NCI-H2107 treated with DMSO at 0.1 percent for 48 hours (cell line): ENCODE measurements around the gene SEC61A1.

Experiments used
- DNase-seq: peaks from one replicate; lab custom pipeline; 2025; ENCODE audit not compliant: unreplicated experiment; lab: John Stamatoyannopoulos, UW

SEC61A1 gene

DNA sequence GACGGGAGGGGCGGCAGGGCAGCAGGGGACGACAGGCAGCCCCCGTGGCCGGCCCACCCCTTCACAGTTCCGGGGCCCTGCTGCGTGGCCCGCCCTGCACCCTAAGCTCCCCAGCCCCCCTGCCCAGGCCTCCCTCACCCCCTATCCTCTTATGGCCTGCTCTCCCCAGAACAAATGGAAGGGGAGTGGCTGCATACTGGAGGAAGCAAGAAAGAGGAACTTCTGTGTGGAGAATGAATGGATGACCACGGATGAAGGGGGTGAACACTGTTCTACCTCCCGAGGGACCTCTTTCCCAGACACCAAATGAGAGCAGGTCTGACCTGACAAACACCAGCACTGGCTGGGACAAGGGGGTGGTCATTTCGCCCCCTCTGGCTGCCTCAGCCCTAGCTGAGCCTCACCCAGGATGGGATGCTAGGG, 25.0 kb downstream of the SEC61A1 start:
- no peak for DNase-seq

DNA sequence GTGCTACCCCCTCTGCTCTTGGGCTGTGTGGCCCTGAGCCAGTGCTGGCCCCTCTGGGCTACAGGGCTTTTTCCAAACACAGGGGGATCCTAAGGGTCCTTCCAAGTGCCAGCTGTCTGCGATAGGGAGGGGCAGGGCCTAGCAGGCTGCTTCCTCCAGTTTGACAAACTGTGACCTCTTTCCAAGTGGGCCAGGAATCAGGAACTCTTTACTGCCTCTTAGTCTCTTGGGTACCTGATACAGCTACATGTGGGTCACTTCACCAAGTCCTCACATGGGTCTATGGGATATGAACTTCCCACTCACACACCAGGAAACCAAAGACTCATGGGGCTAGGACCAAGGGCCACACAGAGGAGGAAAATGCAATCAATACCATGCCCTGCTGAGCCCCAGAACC, 25.4 kb downstream of the SEC61A1 start:
- no peak for DNase-seq

DNA sequence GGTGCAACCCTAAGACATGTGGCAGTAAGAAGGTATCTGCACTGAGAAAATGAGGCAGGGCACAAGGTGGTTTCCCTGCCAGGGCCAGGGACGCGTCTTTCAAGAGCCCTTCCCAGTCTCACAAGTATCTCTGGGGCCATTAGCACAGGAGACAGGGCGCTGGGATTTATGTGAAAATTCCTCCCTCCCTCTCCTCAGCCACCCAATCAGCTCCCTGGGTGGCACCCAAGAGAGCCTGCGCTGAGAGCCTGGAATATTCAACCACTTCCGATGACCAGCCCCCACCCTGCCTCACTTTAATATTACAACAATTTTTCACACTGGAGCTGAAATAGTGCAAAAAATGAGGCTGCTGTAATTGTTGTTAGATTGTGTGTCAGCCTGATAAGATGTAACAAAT, 26.1 kb downstream of the SEC61A1 start:
- no peak for DNase-seq

- DNase-seq, result no peak
These were observed 26.6 kb downstream of the SEC61A1 start for GRCh38 chr3:128078875-128079274.

DNA sequence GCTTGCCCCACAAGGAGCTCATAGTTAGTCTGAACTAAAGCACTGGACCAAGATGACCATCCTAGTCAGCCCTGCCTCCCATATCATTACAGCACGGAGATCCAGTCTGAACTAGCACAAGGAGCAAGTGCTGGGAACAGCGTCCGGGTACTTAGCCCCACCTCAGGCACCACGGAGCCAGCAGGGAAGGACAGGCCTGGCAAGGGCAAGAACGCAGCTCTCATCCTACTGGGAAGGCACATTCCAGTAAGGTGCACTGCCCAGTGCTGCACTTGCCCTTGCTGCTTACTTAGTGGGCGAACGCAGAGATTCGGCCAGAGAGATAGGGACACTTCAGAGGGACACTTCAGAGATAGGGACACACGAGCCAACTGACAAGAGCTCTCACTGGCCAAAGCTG, 27.6 kb downstream of the SEC61A1 start:
- no peak for DNase-seq

DNA sequence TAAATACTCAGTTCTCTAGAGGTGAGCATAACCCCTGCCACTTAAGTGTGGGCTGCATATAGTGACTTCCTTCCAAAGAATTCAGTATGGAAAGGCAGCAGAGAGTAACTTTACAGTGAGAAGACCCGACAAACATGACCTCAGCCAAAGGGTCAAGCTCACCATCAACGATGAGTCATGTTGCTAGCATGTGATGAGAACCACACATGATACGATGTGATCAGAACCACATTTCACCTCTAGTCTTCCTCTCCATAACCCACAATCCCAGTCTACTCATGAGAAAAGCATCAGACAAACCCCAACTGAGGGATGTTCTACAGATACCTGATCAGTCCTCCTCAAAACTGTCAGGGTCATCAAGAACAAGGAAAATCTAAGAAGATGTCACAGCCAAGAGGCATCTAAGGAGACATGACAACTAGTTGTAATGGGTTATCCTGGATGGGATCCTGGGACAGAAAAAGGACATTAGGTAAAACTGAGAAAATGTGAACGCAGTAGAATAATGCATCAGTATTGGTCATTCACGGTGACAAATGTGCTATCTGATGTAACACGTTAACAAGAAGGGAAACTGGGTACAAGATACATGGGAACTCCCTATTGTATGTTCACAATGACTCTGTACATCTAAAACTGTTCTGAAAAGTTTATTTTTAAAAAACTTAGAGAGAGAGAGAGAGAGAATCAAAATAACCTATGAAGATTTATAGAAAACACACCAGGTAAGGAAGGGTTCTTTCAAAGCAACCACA, 28.3 kb downstream of the SEC61A1 start:
- no peak for DNase-seq

DNA sequence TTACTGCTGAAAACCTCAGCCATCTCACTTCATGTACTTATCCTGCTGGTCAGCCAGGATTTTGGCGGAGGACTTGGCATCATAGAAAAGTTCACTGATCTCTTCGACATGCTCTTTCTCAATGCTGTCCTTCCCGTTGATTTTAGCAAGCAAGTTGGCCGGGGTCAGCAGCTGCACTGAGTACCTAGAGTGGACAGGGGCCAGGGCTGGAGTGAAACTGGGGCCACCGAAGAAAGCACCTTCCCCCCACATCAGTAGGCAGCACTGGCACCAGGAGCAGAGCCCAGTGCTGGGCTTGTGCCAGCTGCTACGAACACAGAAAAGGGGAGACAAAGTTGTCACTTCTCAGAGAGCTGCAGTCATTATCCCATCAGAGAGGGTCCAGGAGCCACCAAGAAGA, 29.0 kb downstream of the SEC61A1 start:
- no peak for DNase-seq

DNA sequence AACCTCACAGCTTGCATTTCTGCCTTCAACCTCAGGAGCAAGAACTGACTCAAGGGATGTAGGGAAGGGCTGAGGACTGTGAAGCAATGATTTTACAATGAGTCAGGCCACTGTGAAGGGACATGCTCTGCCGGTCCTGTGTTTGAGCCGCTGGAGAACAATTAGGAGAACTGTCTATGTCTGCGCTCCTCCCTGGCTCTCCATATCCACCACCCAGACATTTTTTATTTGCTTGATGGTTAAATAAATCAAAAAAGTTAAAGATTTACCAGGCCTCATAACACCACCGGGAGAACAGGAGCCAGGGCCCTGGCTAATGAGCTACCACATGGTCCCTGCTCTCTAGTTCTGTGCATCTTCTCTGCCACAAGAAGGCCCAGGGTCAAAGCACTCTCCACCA, 29.6 kb downstream of the SEC61A1 start:
- no peak for DNase-seq

DNA sequence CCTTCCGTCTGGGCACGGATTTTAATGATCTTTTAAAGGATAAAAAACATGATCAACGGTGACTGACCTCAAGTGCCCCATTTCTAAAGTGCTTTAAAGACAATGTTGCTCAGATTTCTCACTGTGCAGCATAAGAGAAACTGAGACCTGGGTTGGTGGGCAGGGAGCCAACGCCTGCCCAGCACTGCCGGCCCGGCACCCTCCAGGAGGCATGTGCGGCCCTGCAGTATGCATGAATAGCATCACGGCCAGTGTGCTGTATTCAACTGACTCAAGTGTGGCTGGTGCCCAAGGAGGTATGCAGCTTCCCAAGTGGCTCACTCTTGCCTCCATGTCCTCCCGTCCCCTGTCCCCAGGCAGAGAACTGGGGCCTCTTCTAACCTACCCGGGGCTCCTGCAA, 30.3 kb downstream of the SEC61A1 start:
- DNase-seq, result no peak

DNA sequence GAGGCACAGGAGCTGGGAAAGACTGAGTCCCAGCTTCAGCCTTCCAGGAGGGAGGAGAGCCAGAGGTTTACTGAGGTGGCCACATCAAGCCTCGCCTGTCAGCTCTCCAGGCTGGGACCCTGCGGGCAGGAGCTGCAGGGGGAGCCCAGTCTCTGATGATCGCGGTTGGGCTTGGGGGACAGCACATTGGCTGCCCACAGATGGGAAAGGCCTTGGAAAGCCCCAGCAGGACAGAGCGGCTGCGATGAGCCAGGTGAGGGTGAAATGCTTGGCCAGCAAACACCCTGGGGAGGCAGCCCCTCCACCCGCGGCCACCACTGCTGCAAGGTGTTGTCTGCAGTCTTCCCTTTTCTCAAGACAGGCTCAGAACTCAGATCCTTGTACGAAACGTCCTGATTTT, 31.2 kb downstream of the SEC61A1 start:
- DNase-seq, result no peak

DNA sequence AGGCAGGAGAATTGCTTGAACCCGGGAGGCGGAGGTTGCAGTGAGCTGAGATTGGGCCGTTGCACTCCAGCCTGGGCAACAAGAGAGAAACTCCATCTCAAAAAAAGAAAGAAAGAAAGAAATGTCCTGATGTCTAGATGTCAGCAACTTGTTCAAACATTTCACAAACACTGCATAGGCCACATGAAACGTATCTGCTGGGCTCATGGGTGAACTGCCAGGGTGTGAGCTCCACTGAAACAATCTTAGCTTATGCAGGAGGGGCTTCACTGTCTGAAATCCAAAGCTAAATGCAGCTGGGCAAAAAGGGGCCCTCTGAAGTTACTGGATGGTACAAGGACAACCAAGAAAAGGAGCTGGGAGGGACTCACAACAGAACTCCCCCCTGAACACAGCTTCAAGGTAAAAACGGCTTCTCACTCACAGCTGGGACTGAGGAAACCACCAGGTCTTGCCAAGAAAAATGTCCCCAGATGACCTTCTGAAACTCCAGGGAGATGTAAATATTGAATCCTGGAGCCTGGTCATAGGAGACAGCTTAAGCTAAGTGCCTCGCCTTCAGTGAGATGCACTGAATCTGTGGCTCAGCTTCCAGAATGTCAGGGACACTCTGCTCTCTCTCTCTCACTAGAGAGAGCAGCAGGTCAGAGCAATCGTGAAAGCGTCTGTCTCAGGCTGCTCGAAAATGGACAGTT, 31.9 kb downstream of the SEC61A1 start:
- no peak for DNase-seq

DNA sequence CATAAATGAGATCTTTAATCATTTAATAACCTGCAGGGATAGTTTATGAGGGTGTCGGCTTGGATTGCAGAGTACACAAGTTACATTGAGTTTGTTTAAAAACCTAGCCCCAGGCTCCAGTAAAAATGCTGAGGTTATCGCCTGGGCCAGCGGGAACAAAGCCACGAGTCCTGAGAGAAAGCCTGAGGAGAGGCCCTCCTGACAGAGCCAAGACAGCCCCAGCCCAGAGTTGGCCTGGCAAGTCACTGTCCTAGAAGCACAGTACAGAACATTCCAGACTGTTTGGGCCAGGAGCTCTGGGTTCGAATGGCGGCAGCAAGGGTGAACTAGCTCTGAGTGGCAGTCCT, 32.4 kb downstream of the SEC61A1 start:
- DNase-seq, result no peak

- DNase-seq, result no peak
These were observed 36.9 kb downstream of the SEC61A1 start for GRCh38 chr3:128089135-128089534.

DNA sequence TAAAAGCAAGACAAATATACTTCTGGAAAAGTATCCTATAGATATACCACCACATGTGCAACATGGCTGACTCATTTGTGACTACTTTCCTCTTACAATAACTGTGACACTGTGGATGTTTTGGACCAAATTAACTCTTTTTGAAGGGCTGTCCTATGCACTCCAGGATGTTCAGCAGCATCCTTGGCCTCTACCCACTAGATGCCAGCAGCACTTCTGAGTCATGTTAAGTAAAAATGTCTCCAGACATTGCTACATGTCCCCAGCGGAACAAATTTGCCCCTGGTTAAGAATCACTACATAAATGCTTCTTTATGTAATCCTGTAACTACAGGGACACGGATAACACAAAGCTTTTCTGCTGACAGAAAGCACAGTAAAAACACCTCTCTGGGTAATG, 39.3 kb downstream of the SEC61A1 start:
- no peak for DNase-seq

GRCh38 chr3:128094295-128095151, 42.3 kb downstream of the SEC61A1 start:
- DNase-seq, result no peak

- peak; percentile 77 for DNase-seq
These were observed 43.0 kb downstream of the SEC61A1 start for GRCh38 chr3:128095222-128095703.

GRCh38 chr3:128098234-128098633, 46.0 kb downstream of the SEC61A1 start:
- no peak for DNase-seq

GRCh38 chr3:128100161-128100560, 47.9 kb downstream of the SEC61A1 start:
- peak; percentile 10 for DNase-seq

- no peak for DNase-seq
These were observed 48.4 kb downstream of the SEC61A1 start for GRCh38 chr3:128100638-128101037.

DNA sequence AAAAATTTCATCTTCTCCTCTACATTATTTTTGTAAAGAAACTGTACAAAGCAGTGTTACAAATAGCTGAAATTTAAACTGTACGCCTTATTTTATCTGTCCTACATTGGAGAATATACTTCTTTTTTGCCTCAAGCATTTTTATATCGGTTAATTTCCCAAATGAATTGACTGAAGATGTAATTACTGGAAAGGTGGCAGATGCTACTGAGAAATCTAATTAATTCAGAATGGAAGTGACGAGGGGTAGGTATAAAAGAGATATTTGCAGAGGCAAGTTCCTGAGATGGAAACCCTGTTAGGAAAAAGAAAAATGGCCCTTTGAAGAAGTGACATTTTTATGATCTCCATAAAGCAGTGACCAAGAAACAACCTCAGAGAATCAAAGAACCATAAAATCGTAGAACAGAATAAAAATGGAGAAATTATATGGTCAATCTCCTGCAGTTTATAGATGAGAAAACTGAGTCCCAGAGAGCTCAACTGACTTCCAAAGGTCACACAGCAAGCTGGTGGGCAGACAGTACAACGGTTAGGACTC, 51.0 kb downstream of the SEC61A1 start:
- no peak for DNase-seq

GRCh38 chr3:128107834-128108233, 55.6 kb downstream of the SEC61A1 start:
- DNase-seq, result no peak
